Ovary (tissue), 9 donors: Measurements from ENCODE around the gene ARHGEF6. TPM values are rescaled to one million over a fixed set of nuclear protein-coding genes. Genes with fewer than 3 reads are reported as not detected.

Experiments
- DNase-seq, 5 donors: peaks; one replicate each; pipeline ENCODE4 v3.0.0-alpha.2; 2019 to 2020
- H3K27ac ChIP-seq, 2 donors: fragments of 200-600 bp; one replicate each; pipeline versions ENCODE4 v1.5.1 to v1.8.0; 2019 to 2022
- H3K27me3 ChIP-seq: fragments of 200-600 bp; one replicate; pipeline ENCODE4 v1.8.0; 2022
- H3K36me3 ChIP-seq: fragments of 200-600 bp; sonication (generic); one replicate; pipeline ENCODE4 v1.5.1; 2019
- H3K4me1 ChIP-seq: one replicate; pipeline ENCODE4 v1.8.1; 2013; ENCODE audit warnings: mild to moderate bottlenecking, moderate library complexity; ENCODE audit not compliant: insufficient read depth
- H3K4me3 ChIP-seq: fragments of 200-600 bp; sonication (generic); one replicate; pipeline ENCODE4 v1.5.1; 2017
- H3K9me3 ChIP-seq, 2 donors: fragments of 200-600 bp in 1 of 2; sonication (generic) in 1 of 2; one replicate each; pipeline versions ENCODE4 v1.5.1 to v1.8.1; 2013 to 2019; ENCODE audit warnings: mild to moderate bottlenecking in 1 of 2, moderate library complexity in 1 of 2
- CTCF ChIP-seq, 3 donors: fragments of 450-650 bp in 2 of 3; fragments of 200-600 bp in 1 of 3; IDR thresholded peaks; one replicate each; pipeline versions ENCODE4 v1.5.1 to v1.8.0; 2016 to 2022; ENCODE audit warnings: antibody characterized with exemption in 3 of 3, mild to moderate bottlenecking in 1 of 3
- EP300 ChIP-seq: sonication (generic); formaldehyde crosslinking; IDR thresholded peaks from one replicate; pipeline ENCODE4 v1.6.1; 2017; ENCODE audit warnings: antibody characterized with exemption
- POLR2A ChIP-seq: fragments of 450-650 bp; IDR thresholded peaks from one replicate; pipeline ENCODE4 v1.6.1; 2017; ENCODE audit warnings: antibody characterized with exemption, mild to moderate bottlenecking, moderate library complexity
- WGBS, 3 donors: extraction: QIAGEN DNeasy Blood & Tissue Kit in 1 of 3; methylation state at CpG; one replicate each; pipeline versions ENCODE4 v1.1.5 to v1.1.7; 2013 to 2017; 5-methylcytosine and 5-hydroxymethylcytosine counted together
- intact Hi-C, 4 donors: fragments of 100-400 bp; cut with DNase I; formaldehyde crosslinking; loops; one replicate each; pipeline versions ENCODE4 v1.11.0 to v1.15.1; 2022 to 2023
- polyA plus RNA-seq, 2 donors: library from polyadenylated mRNA; stranded (reverse); fragments of 200-250 nt in 1 of 2; fragments of 350-450 nt in 1 of 2; fragmentation: Illumina TruSeq in 1 of 2; extraction: RNeasy Lipid Tissue Mini Kit (QIAGEN cat#74804) in 1 of 2; gene quantifications; one replicate each; pipeline ENCODE4 v1.2.3, GENCODE V29; 2013 to 2014
- total RNA-seq, 7 donors: library from RNA; depleted of rRNA in 2 of 7; stranded (reverse); fragments of >200 nt in 2 of 7; fragmentation: NEBNext Ultra II Directional in 3 of 7; extraction: Animal tissue kit (Norgen Biotek cat#: 25700) in 3 of 7; gene quantifications; one replicate each; pipeline versions ENCODE4 v1.1.0 to v1.2.4, GENCODE V29; 2016 to 2023
- donor health status: DM: no; HTN: no; CAD: no; lungs with moderate emphysema.
- donor health status: DM: no; HTN: no; CAD: no.
- donor health status: Bipolar disorder and iron deficiency.
- donor health status: DM: yes; HTN: yes; CAD: no.
- donor health status: DM: no; HTN: no; CAD: no.
- donor health status: DM: yes; HTN: yes; CAD: no.

ARHGEF6 gene
- total and polyA plus RNA-seq, 9 donors = 9.5 to 37.9 (median 20.8) TPM

GRCh38 chrX:136679531-136679930 is 101.2 kb downstream of the ARHGEF6 start:
- Histone ChIP-seq H3K9me3 (no peaks in the 10 kb centered on the region), H3K27me3 (no peaks in the 10 kb centered on the region), H3K27ac (no peak overlapping the region), H3K4me3 (no peak overlapping the region), H3K4me1 (no peaks in the 10 kb centered on the region), H3K36me3 (no peaks in the 10 kb centered on the region)
- no peak for DNase-seq
- no peak for TF ChIP-seq EP300
- intact Hi-C loops = no loop called here
- 58 to 64% (median 61%) methylated on average over 6 of the region's 6 CpGs for WGBS, 3 donors

GRCh38 chrX:136674270-136674985 is 106.3 kb downstream of the ARHGEF6 start:
- Histone ChIP-seq H3K9me3 (no peaks in the 10 kb centered on the region), H3K36me3 (no peaks in the 10 kb centered on the region), H3K4me3 (no peak overlapping the region), H3K4me1 (no peaks in the 10 kb centered on the region), H3K27ac (no peak overlapping the region), H3K27me3 (no peaks in the 10 kb centered on the region)
- no peak for DNase-seq
- intact Hi-C loops = no loop called here
- TF ChIP-seq CTCF (IDR thresholded peaks at IDR 0.05) = no peak
- no peak for TF ChIP-seq EP300
- no peak for TF ChIP-seq POLR2A
- 55 to 57% (median 56%) methylated on average over 5 of the region's 5 CpGs for WGBS, 3 donors

- DNase-seq = no peak
- WGBS, 3 donors = 74 to 83% (median 74%) methylated on average over 3 of the region's 3 CpGs
- H3K4me1 ChIP-seq = no peaks in the 10 kb centered on the region
- intact Hi-C loops = no loop called here
- no peaks in the 10 kb centered on the region for H3K27me3 ChIP-seq
- no peak overlapping the region for H3K4me3 ChIP-seq
- no peaks in the 10 kb centered on the region for H3K9me3 ChIP-seq
- TF ChIP-seq EP300 = no peak
- TF ChIP-seq CTCF (IDR thresholded peaks at IDR 0.05) = no peak
- TF ChIP-seq POLR2A = no peak
- H3K36me3 ChIP-seq = no peaks in the 10 kb centered on the region
- H3K27ac ChIP-seq = no peak overlapping the region
Observed at GRCh38 chrX:136671006-136671610, 109.6 kb downstream of the ARHGEF6 start.

- H3K36me3 ChIP-seq = no peaks in the 10 kb centered on the region
- intact Hi-C loops = no loop called here
- H3K9me3 ChIP-seq = no peaks in the 10 kb centered on the region
- DNase-seq = no peak
- H3K27me3 ChIP-seq = no peaks in the 10 kb centered on the region
- H3K4me3 ChIP-seq = no peak overlapping the region
- TF ChIP-seq EP300 (no peak), CTCF (IDR thresholded peaks at IDR 0.05) (no peak)
- H3K27ac ChIP-seq = no peak overlapping the region
- no peaks in the 10 kb centered on the region for H3K4me1 ChIP-seq
- WGBS, 3 donors = 80 to 85% (median 82%) methylated on average over 10 of the region's 10 CpGs
Observed at GRCh38 chrX:136667446-136668168, 113.1 kb downstream of the ARHGEF6 start.

GRCh38 chrX:136666088-136666487 is 114.6 kb downstream of the ARHGEF6 start:
- H3K27ac ChIP-seq = no peak overlapping the region
- no peak for DNase-seq
- H3K4me1 ChIP-seq = no peaks in the 10 kb centered on the region
- H3K4me3 ChIP-seq = no peak overlapping the region
- TF ChIP-seq POLR2A (no peak), EP300 (no peak), CTCF (IDR thresholded peaks at IDR 0.05) (no peak)
- intact Hi-C loops = no loop called here
- no peaks in the 10 kb centered on the region for H3K27me3 ChIP-seq
- WGBS, 3 donors = 59 to 69% (median 65%) methylated on average over 1 of the region's 1 CpG
- no peaks in the 10 kb centered on the region for H3K36me3 ChIP-seq
- no peaks in the 10 kb centered on the region for H3K9me3 ChIP-seq
